Measurements from ENCODE around the gene LINGO3.

LINGO3 gene

DNA sequence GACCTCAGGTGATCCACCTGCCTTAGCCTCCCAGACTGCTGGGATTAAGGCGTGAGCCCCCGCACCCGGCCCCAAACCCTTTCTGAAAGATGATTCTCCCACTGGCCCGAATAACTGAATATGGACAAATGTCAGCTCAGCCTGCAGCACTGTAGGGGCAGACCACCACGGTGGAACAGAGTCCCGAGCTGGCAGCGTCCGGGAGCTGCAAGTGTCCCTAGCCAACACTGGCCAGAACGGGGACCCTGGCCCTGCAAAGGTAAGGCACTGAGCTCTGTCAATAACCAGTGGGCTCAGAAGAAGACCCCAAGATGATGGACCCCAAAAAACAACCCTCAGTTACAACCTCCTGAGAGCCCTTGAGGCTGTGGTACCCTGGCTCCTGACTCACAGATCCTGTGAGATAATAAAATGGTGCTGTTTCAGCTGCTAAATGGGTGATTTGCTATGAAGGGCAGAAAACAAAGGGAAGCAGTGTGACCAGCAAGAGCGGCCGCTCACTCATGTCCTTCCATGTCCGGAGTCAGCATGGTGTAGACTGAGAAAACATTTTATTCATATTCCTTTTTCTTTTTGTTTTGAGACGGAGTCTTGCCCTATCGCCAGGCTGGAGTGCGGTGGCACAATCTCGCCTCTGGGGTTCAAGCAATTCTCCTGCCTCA, 18.9 kb upstream of the LINGO3 start:
- DNase-seq, result no peak

DNA sequence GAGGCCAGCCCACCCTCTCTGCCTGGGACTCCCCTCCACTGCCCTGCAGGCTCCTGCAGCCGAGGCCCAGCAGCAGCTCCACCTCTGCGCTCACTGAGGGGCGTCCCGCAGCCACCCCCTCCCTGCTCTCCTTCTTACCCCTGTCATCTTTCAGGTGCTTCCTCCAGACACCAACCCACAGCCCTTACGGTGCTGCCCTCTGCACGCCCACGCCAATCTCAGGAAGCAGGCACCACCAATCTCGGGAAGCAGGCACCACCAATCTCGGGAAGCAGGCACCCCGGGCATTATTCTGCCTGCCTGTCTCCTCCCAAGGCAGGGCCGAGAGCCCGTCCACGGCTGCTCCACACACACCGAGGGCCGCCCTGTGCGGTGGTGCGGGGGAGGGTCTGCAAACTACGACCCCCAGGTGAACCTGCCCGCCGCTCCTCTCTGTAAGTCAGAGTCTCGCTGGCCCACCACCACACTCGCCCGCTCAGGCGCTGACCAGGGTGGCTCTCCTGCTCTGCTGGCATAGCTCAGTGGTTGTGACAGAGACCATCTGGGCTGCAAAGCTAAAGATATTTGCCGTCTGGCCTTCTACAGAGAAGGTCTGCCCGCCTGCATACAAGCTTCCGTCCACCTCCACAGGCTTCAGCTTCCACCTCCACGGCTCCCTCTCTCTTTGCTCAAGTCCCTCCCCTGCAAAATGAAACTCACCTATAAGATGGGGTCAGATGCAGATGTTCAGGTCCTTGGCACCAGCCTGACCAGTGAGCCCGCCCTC, 17.5 kb upstream of the LINGO3 start:
- DNase-seq, result no peak

DNA sequence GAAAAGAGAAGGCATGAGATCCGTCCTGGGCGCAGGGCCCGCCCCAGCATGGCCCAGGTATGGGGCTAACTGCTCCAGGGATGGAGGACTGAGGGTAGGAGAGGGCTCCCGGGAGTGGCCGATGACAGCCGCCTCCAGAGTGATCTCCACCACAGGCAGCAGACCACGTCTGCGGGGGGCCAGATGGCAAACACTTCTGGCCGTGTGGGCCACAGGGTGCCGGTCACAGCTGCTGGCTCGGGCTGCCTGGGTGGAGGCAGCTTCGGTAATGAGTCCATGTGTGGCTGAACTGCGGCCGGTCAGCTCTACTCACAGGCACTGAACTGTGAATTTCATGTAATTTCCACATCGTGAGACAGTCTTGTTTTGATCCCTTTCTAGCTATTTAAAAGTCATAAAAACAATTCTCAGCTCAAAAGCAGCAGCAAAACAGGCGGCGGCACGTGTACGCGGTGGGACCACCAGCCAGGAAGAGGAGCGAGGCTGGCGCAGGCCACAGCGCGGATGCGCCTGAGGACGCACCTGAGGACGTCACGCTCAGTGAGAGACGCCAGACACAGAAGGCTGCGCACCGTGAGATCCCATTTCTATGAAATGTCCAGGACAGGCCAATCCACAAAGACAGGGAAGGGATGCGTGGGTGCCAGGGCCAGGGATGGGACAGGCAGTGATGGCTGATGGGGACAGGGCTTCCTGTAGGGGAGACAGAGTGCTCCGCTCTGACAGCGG, 16.4 kb upstream of the LINGO3 start:
- no peak for DNase-seq

DNA sequence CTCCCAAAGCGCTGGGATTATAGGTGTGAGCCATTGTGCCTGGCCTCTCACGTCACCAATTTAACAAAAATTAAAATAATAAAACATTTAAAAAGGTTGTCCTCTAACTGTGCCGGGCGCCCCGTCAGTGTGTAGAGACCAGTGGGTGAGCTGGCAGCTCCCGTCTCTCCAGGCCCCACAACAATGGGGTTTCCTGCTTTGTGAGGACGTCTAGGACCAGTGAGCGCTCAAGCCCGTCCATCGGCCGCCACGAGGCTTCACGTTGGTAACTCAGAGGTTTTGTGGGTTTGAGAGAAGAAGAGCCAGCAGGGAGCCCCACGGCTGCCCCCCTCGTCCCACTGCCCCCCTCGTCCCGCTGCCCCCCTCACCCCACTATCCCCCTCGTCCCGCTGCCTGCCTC, 15.8 kb upstream of the LINGO3 start:
- DNase-seq, result no peak

DNA sequence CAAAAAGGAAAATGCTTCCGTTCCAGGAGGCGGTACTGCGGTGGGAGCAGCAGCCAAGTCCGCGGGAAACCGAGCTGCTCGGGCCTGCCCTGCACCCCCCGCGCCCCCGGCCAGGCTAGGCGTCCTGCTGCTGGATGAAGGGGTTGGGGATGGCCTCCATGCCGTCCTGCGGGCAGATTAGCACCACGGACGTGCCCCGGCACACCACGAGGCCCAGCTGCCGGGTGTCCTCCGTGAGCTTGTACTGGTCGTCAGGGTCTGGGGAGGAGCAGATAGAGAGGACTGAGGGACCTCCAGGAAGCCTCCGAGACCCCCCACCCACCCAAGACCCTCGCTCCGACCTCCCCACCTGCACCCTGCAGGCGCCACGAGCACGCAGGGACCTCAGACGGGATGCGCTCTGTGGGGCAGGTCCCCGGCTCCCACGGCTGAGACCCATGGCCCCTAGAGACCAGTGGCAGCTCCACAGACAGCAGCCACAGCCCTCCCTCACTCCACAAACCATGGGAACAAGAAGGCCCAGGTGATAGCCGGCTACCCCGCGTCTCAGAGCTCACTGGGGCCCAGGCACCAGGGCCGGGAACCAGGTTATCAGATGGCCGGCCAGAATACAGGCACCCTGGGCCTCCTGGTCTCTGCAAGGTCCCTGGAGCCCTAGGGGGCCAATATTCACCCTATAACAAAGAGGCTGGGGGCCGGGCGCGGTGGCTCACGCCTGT, 13.8 kb upstream of the LINGO3 start:
- DNase-seq, result no peak

DNA sequence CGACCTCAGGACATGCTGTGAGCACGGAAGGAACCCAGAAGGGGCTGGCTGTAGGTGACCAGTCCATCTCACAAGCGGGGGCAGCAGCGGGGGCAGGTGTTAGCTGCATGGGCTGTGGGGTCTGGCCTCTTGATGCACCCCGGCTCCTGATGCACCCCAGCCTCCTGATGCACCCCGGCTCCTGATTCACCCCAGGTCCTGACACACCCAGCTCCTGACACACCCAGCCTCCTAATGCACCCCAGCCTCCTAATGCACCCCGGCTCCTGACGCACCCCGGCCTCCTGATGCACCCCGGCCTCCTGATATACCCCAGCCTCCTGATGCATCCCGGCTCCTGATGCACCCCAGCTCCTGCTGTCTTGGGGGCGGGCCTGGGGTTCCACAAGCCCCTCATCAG, 13.0 kb upstream of the LINGO3 start:
- DNase-seq, result no peak

DNA sequence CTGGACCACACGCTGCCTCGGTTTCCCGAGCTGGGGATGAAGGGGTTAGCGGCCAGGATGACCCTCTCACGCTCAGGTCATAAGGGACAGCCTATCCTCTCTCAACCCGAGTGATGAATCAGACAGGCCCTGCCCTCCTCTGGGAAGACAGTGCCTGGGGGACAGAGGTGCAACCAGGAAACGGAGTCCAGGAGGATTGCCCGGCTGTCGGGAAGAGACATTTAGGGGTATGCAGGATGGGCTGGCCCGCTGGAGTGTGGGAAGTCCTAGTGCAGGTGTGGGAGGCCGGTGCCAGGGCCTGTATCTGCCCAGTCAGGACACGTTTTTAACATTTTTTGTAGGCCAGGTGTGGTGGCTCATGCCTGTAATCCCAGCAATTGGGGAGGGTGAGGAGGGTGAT, 12.1 kb upstream of the LINGO3 start:
- no peak for DNase-seq

DNA sequence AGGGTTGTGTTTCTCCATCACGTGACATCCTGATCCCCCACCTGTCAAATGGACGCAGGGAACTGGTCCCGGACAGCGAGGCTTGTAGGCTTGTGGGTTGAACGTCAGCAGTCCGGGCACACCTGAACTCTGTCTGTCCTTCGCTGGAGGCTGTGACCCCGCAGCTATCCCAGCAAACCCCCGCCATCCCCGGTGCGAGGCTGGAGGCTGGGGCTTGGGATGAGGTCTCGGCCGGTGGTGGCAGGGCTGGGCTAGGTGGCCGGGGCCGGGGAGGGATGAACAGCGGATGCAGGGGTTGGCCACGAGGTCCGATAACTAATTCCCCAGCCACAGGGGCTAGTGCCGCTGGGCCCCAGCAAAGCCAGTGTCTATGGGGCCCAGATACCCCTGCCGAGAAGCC, 11.6 kb upstream of the LINGO3 start:
- no peak for DNase-seq

DNA sequence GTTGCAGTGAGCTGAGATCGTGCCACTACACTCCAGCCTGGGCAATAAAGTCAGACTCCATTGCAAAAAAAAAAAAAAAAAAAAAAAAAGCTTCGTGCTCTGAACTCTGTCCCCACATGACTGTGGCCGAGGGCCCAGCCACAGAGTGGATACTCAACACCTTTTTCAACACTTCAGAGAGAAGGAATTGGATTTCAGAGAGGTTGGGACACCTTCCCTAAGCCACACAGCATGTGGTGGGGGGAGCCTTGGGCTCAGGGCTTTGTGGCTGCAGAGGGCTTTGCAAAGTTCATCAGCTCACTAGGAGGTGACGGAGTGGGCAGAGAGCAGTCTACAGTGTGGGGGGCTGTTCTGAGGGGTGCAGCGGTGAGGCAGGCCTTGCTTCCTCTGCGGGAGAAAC, 11.0 kb upstream of the LINGO3 start:
- no peak for DNase-seq

DNA sequence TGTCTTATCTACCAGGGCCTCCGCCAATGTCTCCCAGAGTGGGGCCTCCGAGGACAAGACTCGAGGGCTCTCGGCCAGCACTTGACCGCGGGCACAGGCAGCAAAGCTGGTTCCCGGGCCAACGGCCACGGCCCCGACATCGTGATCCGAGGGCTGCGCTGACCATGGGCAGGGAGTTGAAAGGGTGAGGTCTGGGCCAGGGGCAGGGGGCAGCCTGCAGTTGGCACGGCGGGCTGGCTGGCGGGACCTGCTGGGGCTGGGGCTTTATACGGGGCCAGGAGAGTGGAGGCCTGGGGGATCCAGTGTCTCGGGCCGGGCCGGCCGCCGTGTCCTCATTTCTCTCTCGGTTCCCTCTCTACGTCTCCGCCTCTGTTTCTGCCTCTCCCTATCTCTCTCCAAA, 9.8 kb upstream of the LINGO3 start:
- no peak for DNase-seq

DNA sequence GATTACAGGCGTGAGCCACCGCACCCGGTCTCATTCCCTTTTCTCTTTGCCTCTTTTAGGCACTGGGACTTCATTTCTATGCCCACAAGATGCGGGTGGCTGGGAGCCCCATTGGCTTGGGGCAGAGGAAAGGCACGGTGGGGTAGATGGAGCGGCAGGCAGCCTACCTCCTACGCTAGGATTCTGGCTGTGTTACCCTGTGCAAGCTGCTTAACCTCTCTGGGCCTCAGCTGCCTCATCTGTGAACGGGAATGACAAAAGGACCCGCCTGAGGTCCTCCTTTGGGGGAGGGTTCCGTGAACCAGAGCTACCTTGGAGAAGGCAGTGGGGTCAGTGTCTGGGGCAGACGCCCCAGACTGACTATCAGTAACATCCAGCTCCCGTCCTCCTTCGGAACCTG, 9.3 kb upstream of the LINGO3 start:
- DNase-seq, result no peak

DNA sequence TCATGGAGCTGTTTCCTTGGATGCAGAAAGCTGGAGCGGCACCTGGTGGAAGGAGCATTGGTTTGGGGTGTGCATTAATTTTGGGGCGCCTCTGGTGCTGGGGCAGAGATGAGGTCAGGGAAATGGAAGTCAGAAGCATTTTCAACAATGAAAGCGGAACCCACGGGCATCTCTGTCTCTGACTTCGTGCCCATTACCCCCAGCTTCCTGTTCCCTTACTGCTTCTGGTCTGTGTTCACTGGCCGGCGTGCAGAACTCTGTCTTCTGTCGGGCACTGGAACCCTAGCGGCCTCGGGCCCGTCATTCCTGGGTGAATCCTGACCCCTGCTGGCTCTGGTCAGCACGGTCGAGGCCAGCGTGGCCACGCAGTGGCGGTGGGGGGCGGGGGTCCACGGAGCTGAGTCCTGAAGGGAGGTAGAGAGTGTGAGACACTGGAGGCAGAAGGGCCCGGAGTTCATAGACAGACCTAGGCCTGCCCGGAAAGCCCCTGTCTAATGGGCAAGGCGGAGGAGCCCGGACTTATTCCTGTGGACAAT, 7.9 kb upstream of the LINGO3 start:
- DNase-seq, result no peak

DNA sequence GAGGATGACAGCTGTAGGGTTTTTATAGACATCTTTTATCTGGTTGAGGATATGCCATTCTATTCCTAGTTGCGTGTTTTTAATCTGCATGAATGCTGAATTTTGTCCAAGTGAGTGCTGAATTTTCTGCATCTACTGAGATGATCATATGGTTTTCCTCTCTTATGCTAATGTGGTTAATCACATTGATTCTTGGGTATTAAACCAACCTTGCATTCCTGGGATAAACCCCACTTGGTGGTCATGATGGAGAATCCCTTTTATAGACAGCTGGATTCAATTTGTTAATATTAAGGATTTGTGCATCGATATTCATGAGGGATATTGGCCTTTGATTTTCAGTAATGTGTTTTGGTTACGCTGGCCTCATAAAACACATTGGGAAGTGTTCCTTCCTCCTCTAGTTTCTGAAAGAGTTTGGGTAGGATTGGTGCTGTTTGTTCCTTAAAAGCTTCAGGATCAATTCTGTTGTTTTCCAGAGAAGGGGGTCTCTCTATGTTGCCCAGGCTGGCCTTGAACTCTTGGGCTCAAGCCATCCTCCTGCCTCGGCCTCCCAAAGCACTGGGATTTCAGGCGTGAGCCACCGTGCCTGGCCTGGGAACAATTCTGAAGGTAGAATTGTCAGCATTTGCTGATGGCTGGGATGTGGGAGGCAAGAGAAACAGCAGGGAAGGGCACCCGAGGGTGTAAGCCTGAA, 7.3 kb upstream of the LINGO3 start:
- no peak for DNase-seq

DNA sequence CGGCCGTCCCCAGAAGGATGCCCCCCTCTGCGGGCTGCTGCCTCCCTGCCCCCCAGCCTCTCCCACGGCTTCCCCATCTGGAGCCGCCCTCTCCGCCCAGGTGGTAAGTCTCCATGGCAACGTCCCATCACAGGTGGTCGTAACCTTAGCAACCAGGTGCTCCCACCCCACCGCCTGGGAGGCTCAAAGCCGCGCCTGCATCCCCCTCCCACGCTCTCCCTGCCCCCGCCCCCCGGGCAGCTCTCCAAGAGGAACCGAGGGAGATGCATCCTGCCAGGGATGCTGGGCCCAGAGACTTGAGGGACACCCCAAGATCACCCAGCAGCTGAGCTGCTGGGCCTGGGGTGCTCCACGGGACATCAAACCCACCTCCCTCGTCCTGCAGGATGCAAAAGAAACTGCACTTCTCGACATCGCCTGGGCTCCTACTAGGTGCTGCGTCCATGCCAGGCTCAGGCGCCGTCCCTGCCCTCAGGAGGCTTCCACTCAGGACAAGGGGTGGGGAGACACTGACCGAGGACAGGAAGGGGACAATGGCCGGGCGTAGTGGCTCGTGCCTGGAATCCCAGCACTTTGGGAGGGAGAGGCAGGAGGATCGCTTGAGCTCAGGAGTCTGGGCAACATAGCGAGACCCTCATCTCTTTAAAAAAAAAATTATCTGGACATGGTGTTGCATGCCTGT, 5.0 kb upstream of the LINGO3 start:
- no peak for DNase-seq

DNA sequence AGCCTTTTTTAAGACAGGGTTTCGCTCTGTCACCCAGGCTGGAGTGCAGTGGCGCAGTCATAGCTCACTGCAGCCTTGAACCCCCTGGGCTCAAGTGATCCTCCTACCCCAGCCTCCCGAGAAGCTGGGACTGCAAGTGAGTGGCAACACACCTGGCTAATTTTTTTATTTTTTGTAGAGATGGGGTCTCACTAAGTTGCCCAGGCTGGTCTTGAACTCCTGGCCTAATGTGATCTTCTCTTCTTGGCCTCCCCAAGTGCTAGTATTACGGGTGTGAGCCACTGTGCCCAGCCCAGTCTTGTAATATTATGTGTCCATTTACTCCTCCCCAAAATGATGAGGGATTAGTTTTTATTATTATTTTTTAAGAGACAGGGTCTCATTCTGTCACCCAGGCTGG, 3.1 kb upstream of the LINGO3 start:
- DNase-seq, result no peak

DNA sequence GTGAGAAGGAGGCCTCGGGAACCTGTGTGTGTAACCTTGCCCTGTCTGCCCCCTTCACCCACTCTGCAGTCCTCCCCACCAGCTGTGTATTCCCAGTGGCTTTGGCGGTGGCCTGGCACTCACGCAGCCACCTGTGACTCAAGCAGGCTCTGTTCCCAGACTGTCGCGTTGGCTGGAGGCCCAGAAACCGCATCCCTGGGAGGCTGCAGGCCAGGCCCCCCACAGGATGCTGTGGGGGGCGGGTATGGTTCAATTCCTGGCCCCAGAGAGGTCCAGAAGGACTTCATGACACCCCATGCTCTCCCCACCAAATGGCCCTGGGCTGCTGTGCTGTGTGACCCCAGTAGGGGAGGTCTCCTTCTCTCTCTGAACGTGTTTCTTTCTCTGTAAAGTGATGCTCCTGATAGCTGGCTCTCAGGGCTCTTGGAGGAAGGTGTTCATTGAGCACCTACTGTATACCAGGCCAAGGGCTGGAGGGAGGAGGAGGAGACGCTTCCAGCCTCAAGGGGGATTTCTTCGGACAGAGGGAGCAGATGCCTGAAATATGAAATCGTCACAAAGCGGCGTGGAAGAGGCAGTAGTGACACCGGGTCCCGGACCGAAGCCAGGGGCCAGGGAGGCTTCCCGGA, 1.9 kb upstream of the LINGO3 start:
- DNase-seq, result no peak

DNA sequence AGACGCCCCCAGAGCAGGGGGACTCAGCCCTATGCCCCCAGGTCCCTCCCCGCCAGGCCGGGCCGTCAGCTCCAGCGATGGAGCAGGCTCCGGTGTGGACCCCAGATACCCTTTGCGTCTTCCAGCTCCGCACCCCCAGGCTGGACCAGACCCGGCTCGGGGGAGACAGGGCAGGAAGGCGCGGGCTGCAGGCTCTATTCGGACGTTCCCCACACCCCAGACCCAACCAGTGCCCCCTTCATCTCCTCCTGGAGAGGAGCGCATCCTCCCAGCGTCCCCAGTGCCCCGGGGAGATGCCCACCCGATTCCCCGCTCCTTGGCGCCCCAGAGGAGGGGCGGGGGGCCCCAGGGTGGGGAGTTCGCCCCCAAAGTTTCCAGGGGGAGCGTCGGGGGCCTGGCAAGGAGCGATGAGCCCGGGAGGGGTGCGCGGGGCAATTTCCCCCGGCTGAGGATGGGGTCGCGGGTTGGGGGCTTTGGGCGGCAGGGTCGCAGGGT, 389 bp downstream of the LINGO3 start:
- DNase-seq, result no peak

DNA sequence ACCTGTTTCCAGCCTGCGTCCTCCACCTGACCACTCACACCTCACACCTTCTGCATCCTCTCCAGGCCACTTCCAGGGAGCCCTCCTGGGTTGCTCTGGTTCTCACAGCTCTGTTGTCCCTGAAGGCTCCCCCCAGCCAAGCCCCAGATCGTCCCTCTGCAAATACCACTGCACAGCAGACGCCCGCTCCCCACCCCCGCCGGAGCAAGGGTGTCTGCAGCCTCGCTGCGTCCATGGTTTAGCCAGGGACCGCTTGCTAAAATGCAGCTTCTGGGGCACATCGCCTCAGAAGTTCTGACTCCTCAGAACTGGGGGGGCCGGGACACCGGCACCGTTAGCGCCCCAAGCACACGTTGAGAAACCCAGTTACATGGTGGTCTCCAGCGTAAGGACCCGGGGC, 983 bp downstream of the LINGO3 start:
- DNase-seq, result no peak

DNA sequence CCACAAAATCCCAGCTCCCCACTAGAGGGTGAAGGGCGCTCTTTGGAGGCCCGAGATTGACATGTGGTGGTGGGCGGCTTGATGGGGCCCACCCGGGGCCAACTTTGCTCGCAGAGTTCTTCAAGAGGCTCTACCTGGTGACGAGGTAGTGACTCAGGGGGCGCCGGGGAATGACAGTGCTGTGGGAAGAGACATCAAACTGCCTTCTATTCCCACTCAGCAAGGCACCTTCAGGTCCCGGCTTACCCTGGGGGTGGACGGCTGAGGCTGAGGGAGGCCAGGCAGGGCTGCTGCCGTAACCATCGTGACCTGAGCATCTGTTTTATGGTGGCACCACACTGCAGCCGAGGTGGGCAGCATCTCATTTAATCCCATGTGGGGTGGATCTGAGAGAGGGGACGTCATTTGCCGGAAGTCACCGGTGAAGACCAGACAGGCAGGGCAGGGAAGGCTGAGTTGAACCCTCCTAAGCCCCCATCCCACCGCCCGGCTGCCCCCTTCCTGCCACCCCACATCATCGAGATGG, 1.6 kb downstream of the LINGO3 start:
- no peak for DNase-seq

DNA sequence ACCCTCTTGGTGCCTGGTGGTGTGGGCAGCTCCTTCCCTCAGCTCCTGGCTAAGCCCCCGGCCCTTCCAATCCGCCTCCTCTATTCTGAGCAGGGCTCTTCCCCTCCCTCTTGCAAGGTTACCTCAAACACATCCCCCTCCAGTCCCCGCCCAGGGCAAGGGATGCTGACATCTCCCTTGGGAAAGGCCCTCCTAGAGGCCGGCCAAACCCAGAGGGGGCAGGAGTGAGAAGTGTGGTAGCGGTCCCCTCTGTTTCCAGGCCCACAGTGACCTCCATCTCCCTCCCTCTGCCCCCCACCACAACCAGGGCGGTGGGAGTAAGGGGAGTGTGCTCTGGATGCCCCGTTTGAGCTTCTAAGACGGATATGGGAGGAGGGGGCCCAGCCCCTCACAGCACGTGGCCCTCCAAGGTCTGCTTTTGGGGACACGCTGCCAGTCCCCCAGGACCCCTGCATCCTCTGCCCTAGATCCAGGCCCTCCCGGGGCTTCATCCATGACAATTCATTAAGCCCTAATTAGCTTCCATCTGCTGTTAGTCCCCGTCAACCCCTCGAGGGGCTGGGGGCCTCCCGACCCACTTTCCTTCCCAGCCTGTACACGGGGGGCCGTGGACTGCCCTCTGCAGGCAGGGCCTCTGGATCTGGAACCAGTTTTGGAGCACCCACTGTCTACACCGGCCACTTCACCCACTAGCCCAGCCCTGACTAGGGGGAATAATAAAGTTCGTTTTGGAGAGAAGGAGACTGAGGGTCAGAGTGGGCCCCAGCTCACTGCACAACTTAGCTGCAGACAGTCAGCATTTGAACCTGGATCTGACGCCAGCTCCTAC, 2.3 kb downstream of the LINGO3 start:
- DNase-seq, result no peak
